GM12865 (cell line): ENCODE data around the gene ARL2BP.

Experiments used
- DNase-seq: peaks from one replicate; pipeline ENCODE4 v3.0.0; 2010; ENCODE audit warnings: low read depth
- H3K4me3 ChIP-seq: 2 replicates; pipeline ENCODE4 v1.5.1; 2011; ENCODE audit warnings: mild to moderate bottlenecking, low read depth, low read length, control low read depth
- CTCF ChIP-seq: IDR thresholded peaks from 2 replicates; pipeline ENCODE4 v1.5.1; 2011; ENCODE audit warnings: low read length, control low read depth, low read depth, inconsistent platforms; ENCODE audit not compliant: insufficient read depth; ENCODE audit errors: missing control alignments

ARL2BP gene

GRCh38 chr16:57236022-57236350, 9.1 kb upstream of the ARL2BP start:
- H3K4me3 ChIP-seq = no peak overlapping the region
- no peak for DNase-seq
- no peak for TF ChIP-seq CTCF

GRCh38 chr16:57238682-57239081, 6.4 kb upstream of the ARL2BP start:
- no peak for TF ChIP-seq CTCF
- H3K4me3 ChIP-seq = no peak overlapping the region
- DNase-seq = no peak

- peak; percentile 46 for DNase-seq
- no peak for TF ChIP-seq CTCF
- H3K4me3 ChIP-seq = no peak overlapping the region
Observed at GRCh38 chr16:57239107-57239506, 6.0 kb upstream of the ARL2BP start.

DNA sequence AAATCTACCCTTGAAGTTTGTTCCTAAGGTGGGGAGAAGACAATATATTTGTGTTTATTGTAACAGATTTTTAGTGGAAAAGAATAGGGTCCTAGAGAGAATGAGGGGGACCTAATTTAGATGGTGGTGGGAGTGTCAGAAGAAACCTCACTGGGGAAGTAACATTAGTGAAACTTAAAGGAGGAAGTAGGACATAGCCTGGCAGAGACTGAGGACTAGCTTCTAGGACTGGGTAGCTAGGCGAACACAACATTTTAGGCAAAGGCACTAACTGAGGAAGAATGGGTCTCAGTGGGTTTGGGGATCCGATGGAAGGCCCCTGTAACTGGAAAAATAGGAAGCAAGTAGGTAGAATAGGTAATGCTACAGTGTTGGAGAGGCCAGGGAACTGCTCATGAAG, 4.2 kb upstream of the ARL2BP start:
- DNase-seq = peak; percentile 30
- no peak overlapping the region for H3K4me3 ChIP-seq
- no peak for TF ChIP-seq CTCF

GRCh38 chr16:57242650-57243049, 2.4 kb upstream of the ARL2BP start:
- H3K4me3 ChIP-seq = no peak overlapping the region
- DNase-seq = no peak
- no peak for TF ChIP-seq CTCF

- DNase-seq = no peak
- no peak for TF ChIP-seq CTCF
Observed at GRCh38 chr16:57244463-57244766, 644 bp upstream of the ARL2BP start.

DNA sequence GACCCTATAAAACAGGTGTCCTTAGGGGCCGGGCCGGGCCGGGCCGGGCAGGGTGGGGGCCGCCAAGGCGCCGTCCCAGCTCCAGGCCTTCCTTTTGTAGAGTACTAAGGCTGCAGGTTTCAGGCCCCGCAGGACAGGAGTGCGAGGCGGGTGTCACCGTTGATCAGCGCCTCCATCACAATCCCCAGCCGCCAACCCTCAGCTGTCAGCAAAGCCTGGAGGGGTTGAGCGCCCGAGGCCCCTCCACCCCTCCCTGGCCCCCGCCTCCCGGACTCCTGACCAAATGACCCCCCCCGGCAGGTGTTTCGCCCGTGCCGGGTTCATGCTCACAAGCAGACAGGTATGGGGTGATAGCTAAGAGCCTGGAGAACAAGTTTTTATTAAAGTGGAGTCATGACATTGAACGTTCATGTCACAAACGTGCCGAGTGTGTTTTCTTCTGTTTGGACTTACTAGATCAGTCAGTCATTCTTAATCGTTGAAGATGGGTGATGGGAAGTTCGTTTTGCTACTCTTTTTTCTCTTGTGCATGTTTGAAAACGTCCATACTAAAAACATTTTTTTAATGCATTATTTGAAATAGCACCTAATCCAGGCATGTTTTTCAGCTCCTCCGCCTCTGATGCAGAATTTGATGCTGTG, 534 bp downstream of the ARL2BP start:
- peak overlapping the region; percentile 92 for H3K4me3 ChIP-seq
- TF ChIP-seq CTCF = no peak
- peak; percentile 48 for DNase-seq

More at GRCh38 chr16:57244463-57244766, 644 bp upstream of the ARL2BP start:
- H3K4me3 ChIP-seq = peak overlapping the region; percentile 89
